Right lobe of liver (tissue), 6 donors: Measurements from ENCODE around the gene ZNF771. TPM values are rescaled to one million over a fixed set of nuclear protein-coding genes. Genes with fewer than 3 reads are reported as not detected.
A peak's percentile ranks its signal among the peaks of the same experiment; 100 is the strongest.

ENCODE experiments used
- ATAC-seq, 4 donors: fragments of 200-7000 bp; cut with Tn5 transposase; one replicate each; pipeline ENCODE4 v1.9.1; 2020; ENCODE audit warnings: mild to moderate bottlenecking in 4 of 4, moderate library complexity in 4 of 4
- DNase-seq, 3 donors: peaks; one replicate each; pipeline ENCODE4 v3.0.0-alpha.2; 2020
- H3K27ac ChIP-seq, 3 donors: fragments of 200-600 bp; one replicate each; pipeline ENCODE4 v1.8.0; 2022
- H3K27me3 ChIP-seq, 2 donors: fragments of 200-600 bp; one replicate each; pipeline ENCODE4 v1.8.0; 2022
- H3K36me3 ChIP-seq, 4 donors: fragments of 200-600 bp; sonication (generic) in 1 of 4; one replicate each; pipeline versions ENCODE4 v1.5.1 to v1.8.0; 2017 to 2022; ENCODE audit warnings: control low read depth in 1 of 4
- H3K4me1 ChIP-seq, 4 donors: fragments of 200-600 bp; sonication (generic) in 1 of 4; one replicate each; pipeline versions ENCODE4 v1.5.1 to v1.8.0; 2017 to 2022; ENCODE audit warnings: control low read depth in 1 of 4
- H3K4me3 ChIP-seq, 3 donors: fragments of 200-600 bp; one replicate each; pipeline ENCODE4 v1.8.0; 2022
- H3K9me3 ChIP-seq, 4 donors: fragments of 200-600 bp; sonication (generic) in 1 of 4; one replicate each; pipeline versions ENCODE4 v1.5.1 to v1.8.0; 2017 to 2022; ENCODE audit warnings: control low read depth in 1 of 4
- POLR2A ChIP-seq: fragments of 450-650 bp; IDR thresholded peaks from one replicate; pipeline ENCODE4 v1.6.1; 2017; ENCODE audit warnings: antibody characterized with exemption, mild to moderate bottlenecking
- WGBS: methylation state at CpG from one replicate; pipeline ENCODE4 v1.1.6; 2018; ENCODE audit warnings: low coverage, low lambda C conversion rate; ENCODE audit not compliant: insufficient coverage; ENCODE audit errors: missing lambda C conversion rate; 5-methylcytosine and 5-hydroxymethylcytosine counted together
- intact Hi-C, 2 donors: fragments of 100-400 bp; cut with DNase I; formaldehyde crosslinking; loops; one replicate each; pipeline versions ENCODE4 v1.11.2 to v1.14.1; 2022
- total RNA-seq, 6 experiments: library from RNA; depleted of rRNA in 2 of 6; stranded (reverse); fragments of >200 nt in 2 of 6; fragmentation: NEBNext Ultra II Directional in 3 of 6; extraction: Animal tissue kit (Norgen Biotek cat#: 25700) in 3 of 6; gene quantifications; one replicate each; pipeline versions ENCODE4 v1.1.0 to v1.2.4, GENCODE V29; 2016 to 2023
- TF ChIP-seq, protein P1 (sequence below), 4 donors: fragments of 200-600 bp in 3 of 4; fragments of 450-650 bp in 1 of 4; IDR thresholded peaks; one replicate each; pipeline versions ENCODE4 v1.5.1 to v1.8.0; 2016 to 2022; ENCODE audit warnings: antibody characterized with exemption in 4 of 4, mild to moderate bottlenecking in 2 of 4
- donor health status: DM: no; HTN: yes; CAD: no.
- donor health status: DM: no; HTN: no; CAD: no.
- donor health status: DM: no; HTN: no; CAD: no.
- donor health status: DM: no; HTN: yes; CAD: no.
- donor health status: DM: no; HTN: yes; CAD: no.

ZNF771 gene
- total RNA-seq, 6 experiments from 2014 or later, result 3.9 to 11.3 (median 9.6) TPM

GRCh38 chr16:30417529-30418349 lies 10.3 kb downstream of the ZNF771 start:
- Histone ChIP-seq H3K27me3 (no peaks in the 10 kb centered on the region), H3K4me1 (peaks cover 0 to 13% (median 0%) of the 10 kb centered on the region in 4 donors), H3K27ac (peak overlapping the region; percentile 76 to 85 (median 80)), H3K4me3 (peak overlapping the region; percentile 55 to 68 (median 64)), H3K36me3 (peaks cover 0 to 6% (median 0%) of the 10 kb centered on the region in 4 donors), H3K9me3 (no peaks in the 10 kb centered on the region)
- WGBS, result 0% methylated on average over 4 of the region's 140 CpGs
- ATAC-seq (peak; percentile 86 to 95 (median 92)), DNase-seq (peak; percentile 90 to 93 (median 91))
- intact Hi-C loops, result no loop called here
- TF ChIP-seq, protein P1, sequence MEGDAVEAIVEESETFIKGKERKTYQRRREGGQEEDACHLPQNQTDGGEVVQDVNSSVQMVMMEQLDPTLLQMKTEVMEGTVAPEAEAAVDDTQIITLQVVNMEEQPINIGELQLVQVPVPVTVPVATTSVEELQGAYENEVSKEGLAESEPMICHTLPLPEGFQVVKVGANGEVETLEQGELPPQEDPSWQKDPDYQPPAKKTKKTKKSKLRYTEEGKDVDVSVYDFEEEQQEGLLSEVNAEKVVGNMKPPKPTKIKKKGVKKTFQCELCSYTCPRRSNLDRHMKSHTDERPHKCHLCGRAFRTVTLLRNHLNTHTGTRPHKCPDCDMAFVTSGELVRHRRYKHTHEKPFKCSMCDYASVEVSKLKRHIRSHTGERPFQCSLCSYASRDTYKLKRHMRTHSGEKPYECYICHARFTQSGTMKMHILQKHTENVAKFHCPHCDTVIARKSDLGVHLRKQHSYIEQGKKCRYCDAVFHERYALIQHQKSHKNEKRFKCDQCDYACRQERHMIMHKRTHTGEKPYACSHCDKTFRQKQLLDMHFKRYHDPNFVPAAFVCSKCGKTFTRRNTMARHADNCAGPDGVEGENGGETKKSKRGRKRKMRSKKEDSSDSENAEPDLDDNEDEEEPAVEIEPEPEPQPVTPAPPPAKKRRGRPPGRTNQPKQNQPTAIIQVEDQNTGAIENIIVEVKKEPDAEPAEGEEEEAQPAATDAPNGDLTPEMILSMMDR (IDR thresholded peaks at IDR 0.05), result peak; percentile 22 to 39 (median 27)
- peak; percentile 70 for TF ChIP-seq POLR2A

DNA sequence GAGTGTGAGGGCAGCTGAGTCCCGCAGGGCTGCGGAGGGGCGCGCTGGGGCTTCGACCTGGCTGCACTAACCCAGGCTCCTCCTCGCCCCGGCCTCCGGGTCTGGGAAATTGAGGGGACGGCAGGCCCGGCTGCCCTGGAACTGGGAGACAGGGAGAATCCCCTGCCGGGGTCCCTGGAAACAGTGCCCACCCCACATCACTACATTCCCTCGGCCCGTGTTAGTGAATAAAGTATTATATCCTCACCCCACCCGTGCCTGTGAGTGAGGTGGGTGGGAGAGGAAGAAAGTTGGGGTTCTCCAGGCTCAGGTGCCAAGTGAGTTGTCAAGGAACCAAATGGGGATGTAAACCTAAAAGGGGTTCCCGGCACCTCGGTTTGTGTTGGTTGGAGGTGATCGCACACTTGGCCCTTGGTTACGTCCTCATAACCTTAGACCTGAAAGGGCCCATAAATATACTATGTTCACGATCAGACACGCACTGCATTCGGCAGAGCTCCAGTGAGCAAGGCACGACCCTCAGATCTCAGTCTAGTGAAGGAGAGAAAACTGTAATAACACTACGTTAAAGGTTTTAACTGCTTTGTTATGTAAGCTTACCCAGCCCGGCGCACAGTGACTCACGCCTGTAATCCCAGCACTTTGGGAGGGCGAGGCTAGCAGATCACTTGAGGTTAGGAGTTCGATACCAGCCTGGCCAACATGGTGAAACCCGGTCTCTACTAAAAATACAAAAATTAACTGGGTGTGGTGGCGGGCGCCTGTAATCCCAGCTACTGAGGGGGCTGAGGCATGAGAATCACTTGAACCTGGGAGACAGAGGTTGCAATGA lies 11.2 kb downstream of the ZNF771 start:
- ATAC-seq (no peak), DNase-seq (no peak)
- Histone ChIP-seq H3K27ac (peak overlapping the region; percentile 76 to 85 (median 80)), H3K36me3 (peaks cover 0 to 5% (median 0%) of the 10 kb centered on the region in 4 donors), H3K27me3 (no peaks in the 10 kb centered on the region), H3K4me3 (peak overlapping the region; percentile 55 to 68 (median 64)), H3K4me1 (peaks cover 0 to 13% (median 0%) of the 10 kb centered on the region in 4 donors), H3K9me3 (no peaks in the 10 kb centered on the region)
- WGBS, result 88% methylated on average over 15 of the region's 31 CpGs
- TF ChIP-seq, protein P1 (IDR thresholded peaks at IDR 0.05), result no peak
- intact Hi-C loops, result no loop called here

GRCh38 chr16:30421010-30421409 lies 13.6 kb downstream of the ZNF771 start:
- H3K4me3 ChIP-seq, result no peak overlapping the region
- no peak overlapping the region for H3K27ac ChIP-seq
- ATAC-seq (no peak), DNase-seq (no peak)
- no peaks in the 10 kb centered on the region for H3K27me3 ChIP-seq
- intact Hi-C loops, result loop anchor here in 1 of 2 donors (10.0 kb wide), 1 partner anchor 204 kb away; no protein-coding TSS in a partner anchor
- no peaks in the 10 kb centered on the region for H3K9me3 ChIP-seq
- peaks cover 0 to 13% (median 0%) of the 10 kb centered on the region in 4 donors for H3K4me1 ChIP-seq
- peaks cover 0 to 13% (median 0%) of the 10 kb centered on the region in 4 donors for H3K36me3 ChIP-seq
- 92% methylated on average over 5 of the region's 5 CpGs for WGBS
- TF ChIP-seq, protein P1 (IDR thresholded peaks at IDR 0.05), result no peak
- no peak for TF ChIP-seq POLR2A

- TF ChIP-seq POLR2A, result no peak
- TF ChIP-seq, protein P1 (IDR thresholded peaks at IDR 0.05), result no peak
- DNase-seq (no peak), ATAC-seq (no peak)
- intact Hi-C loops, result loop anchor here in 1 of 2 donors (10.0 kb wide), 1 partner anchor 197 kb away; no protein-coding TSS in a partner anchor
- WGBS, result 88% methylated on average over 4 of the region's 4 CpGs
- Histone ChIP-seq H3K36me3 (peaks cover 0 to 13% (median 0%) of the 10 kb centered on the region in 4 donors), H3K27me3 (no peaks in the 10 kb centered on the region), H3K9me3 (no peaks in the 10 kb centered on the region), H3K4me1 (peaks cover 0 to 12% (median 3%) of the 10 kb centered on the region in 4 donors), H3K27ac (no peak overlapping the region), H3K4me3 (no peak overlapping the region)
These were observed 20.6 kb downstream of the ZNF771 start for GRCh38 chr16:30428055-30428454.
